WTC11 (cell line): ENCODE results near the gene FAM174B.

ENCODE experiments used
- ATF3 ChIP-seq: sonication (generic); formaldehyde crosslinking; conservative IDR thresholded peaks from 2 replicates; pipeline ENCODE4 v1.8.1; 2022; ENCODE audit warnings: mild to moderate bottlenecking, missing genetic modification reagents
- CTCF ChIP-seq: fragments of 200-600 bp; IDR thresholded peaks from 2 replicates; pipeline ENCODE4 v1.8.0; 2022; ENCODE audit warnings: antibody characterized with exemption
- ELF4 ChIP-seq: sonication (generic); formaldehyde crosslinking; IDR thresholded peaks from 2 replicates; pipeline ENCODE4 v1.8.1; 2022; ENCODE audit warnings: low read depth, mild to moderate bottlenecking, moderate library complexity, missing genetic modification reagents
- FOXK1 ChIP-seq: sonication (generic); formaldehyde crosslinking; IDR thresholded peaks from 2 replicates; pipeline ENCODE4 v1.8.0; 2022; ENCODE audit warnings: mild to moderate bottlenecking, moderate library complexity, missing genetic modification reagents
- FOXP1 ChIP-seq: sonication (generic); formaldehyde crosslinking; IDR thresholded peaks from 2 replicates; pipeline ENCODE4 v1.8.0; 2022; ENCODE audit warnings: missing genetic modification reagents, mild to moderate bottlenecking, moderate library complexity, borderline replicate concordance
- FOXP4 ChIP-seq: sonication (generic); formaldehyde crosslinking; IDR thresholded peaks from 2 replicates; pipeline ENCODE4 v1.8.0; 2022; ENCODE audit warnings: mild to moderate bottlenecking, missing genetic modification reagents
- JUN ChIP-seq: sonication (generic); formaldehyde crosslinking; IDR thresholded peaks from 2 replicates; pipeline ENCODE4 v1.8.0; 2023; ENCODE audit warnings: mild to moderate bottlenecking, missing genetic modification reagents
- TP53 ChIP-seq: sonication (generic); formaldehyde crosslinking; IDR thresholded peaks from 2 replicates; pipeline ENCODE4 v1.8.1; 2023; ENCODE audit warnings: mild to moderate bottlenecking, missing genetic modification reagents

- no peak for TF ChIP-seq CTCF
- TF ChIP-seq JUN (CRISPR knock-in tag) = no peak
- TF ChIP-seq ATF3 (CRISPR knock-in tag) = no peak
- TF ChIP-seq FOXP1 = no peak
- TF ChIP-seq FOXP4 (CRISPR knock-in tag) = no peak
- TF ChIP-seq TP53 (CRISPR knock-in tag) = no peak
- TF ChIP-seq ELF4 (CRISPR knock-in tag) = no peak
- no peak for TF ChIP-seq FOXK1 (CRISPR knock-in tag)
Observed at GRCh38 chr15:92637626-92638025, 17.9 kb downstream of the FAM174B start.
